BLaER1 treated with 17β-estradiol and CSF1 and Interleukin-3, amounts not matched to agents 10 nM and 100 nM (cell line): ENCODE results near the gene PGM3.
A peak's percentile ranks its signal among the peaks of the same experiment; 100 is the strongest.

Experiments
- H3K27ac ChIP-seq, 11 experiments: shearing (Covaris generic); formaldehyde crosslinking; 2 replicates each; pipeline ENCODE4 v1.8.1; 2022
- H3K27me3 ChIP-seq, 11 experiments: shearing (Covaris generic); formaldehyde crosslinking; 2 replicates each; pipeline ENCODE4 v1.8.1; 2022
- H3K36me3 ChIP-seq, 11 experiments: shearing (Covaris generic); formaldehyde crosslinking; 2 replicates each; pipeline ENCODE4 v1.8.1; 2022
- H3K4me1 ChIP-seq, 10 experiments: shearing (Covaris generic); formaldehyde crosslinking; 2 replicates each; pipeline ENCODE4 v1.8.1; 2022
- H3K4me2 ChIP-seq, 11 experiments: shearing (Covaris generic); formaldehyde crosslinking; 2 replicates each; pipeline ENCODE4 v1.8.1; 2022
- H3K4me3 ChIP-seq, 10 experiments: shearing (Covaris generic); formaldehyde crosslinking; 2 replicates each; pipeline ENCODE4 v1.8.1; 2022
- H3K9ac ChIP-seq, 11 experiments: shearing (Covaris generic); formaldehyde crosslinking; 2 replicates each; pipeline ENCODE4 v1.8.1; 2022
- H3K9me3 ChIP-seq, 11 experiments: shearing (Covaris generic); formaldehyde crosslinking; replicated peaks in 1 of 11; 2 replicates each; pipeline ENCODE4 v1.8.1; 2022
- H4K20me1 ChIP-seq, 11 experiments: shearing (Covaris generic); formaldehyde crosslinking; 2 replicates each; pipeline ENCODE4 v1.8.1; 2022
- Cebpa-rat ChIP-seq, 11 experiments: shearing (Covaris generic); IDR thresholded peaks; 2 replicates each; pipeline ENCODE4 v1.8.1; 2022

PGM3 gene

DNA sequence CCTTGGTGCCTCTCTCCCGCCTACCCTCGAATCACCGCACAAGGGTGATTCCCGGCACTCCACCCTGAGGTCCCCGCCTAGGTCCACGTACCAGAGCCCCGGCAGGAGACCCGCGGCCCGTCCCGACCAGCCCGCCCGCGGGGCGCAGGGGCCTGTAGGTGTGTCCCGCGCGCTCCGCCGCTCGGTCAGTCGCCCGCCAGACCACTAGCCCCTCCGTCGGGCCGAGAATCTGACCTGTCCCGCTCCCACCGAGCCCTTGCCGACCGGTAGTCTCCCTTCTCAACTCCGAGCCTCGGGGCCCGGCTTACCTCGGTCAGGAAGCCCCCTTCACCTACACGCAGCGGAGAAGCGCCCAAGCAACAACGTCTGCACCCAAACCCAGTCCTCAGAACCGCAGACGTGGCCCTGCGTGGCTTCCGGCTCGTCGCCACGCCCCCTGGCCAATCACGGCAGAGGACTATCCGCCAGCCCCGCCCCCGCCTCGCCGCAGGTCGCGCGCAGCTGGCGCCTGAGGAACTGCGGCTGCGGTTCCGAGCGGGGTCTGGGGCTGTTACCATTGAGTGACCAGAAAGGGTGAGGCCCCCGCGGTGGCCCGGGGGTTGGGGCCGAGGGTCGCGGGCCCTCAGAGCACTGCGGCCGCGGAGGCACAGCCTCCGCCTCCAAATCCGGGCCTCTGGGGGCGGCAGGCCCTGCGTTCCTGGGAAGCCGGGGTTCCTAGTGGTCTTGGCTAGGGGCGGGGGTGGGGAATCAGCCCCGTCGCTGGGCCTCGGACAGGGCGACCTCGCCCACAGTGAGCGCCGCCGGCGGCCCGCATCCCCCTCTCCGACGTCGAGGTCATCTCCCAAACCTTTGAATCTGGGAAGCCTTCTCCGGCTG is at the start of gene PGM3, which contains the start of gene RWDD2A:
Gene PGM3 (minus strand): TSS at position 395 of the 876 bp plus-strand sequence. CDS start 2,253 bp downstream, outside the sequence.
Gene RWDD2A (plus strand): TSS at position 487 of the 876 bp plus-strand sequence. CDS start 1,095 bp downstream, outside the sequence.
- Histone ChIP-seq H3K9me3 (no peaks in the 10 kb centered on the region), H3K4me1 (peaks cover 5 to 16% (median 8%) of the 10 kb centered on the region in 10 experiments; a peak in 12 of 20 replicates), H3K9ac (peak within 1 kb of the TSS; percentile 74 to 87 (median 83)), H3K27ac (peak within 1 kb of the TSS; percentile 59 to 82 (median 73); a peak in 21 of 22 replicates), H3K4me2 (peak within 1 kb of the TSS; percentile 77 to 91 (median 83)), H3K36me3 (peaks cover 0 to 7% (median 0%) of the 10 kb centered on the region in 11 experiments; a peak in 4 of 22 replicates), H3K27me3 (no peaks in the 10 kb centered on the region), H3K4me3 (peak within 1 kb of the TSS; percentile 75 to 83 (median 80)), H4K20me1 (no peaks in the 10 kb centered on the region)
- no peak for TF ChIP-seq Cebpa-rat (IDR thresholded peaks at IDR 0.05)

DNA sequence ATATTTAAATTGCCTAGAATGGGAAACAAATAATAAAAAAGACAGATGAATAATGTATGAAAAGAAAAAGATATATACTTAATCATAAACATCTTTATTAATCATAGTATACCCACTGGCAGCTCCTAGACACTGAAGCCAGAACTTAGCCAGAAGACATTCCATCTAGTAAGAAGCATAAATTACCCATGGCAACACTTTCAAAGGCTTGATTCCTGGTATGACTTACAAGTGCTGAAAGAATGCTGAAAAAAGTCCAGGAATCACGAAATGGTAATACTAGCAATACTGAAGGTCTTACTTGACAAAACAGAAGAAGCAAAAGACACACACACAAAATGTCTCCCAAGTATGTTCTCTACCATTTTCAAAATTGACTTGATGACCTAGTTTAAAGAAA is 38.1 kb upstream of the PGM3 start:
- no peak overlapping the region for H3K27ac ChIP-seq
- no peaks in the 10 kb centered on the region for H4K20me1 ChIP-seq
- no peaks in the 10 kb centered on the region for H3K9me3 ChIP-seq
- H3K4me1 ChIP-seq: no peaks in the 10 kb centered on the region
- no peak for TF ChIP-seq Cebpa-rat (IDR thresholded peaks at IDR 0.05)
- H3K27me3 ChIP-seq: no peaks in the 10 kb centered on the region
- H3K36me3 ChIP-seq: no peaks in the 10 kb centered on the region
- no peak overlapping the region for H3K9ac ChIP-seq
- H3K4me2 ChIP-seq: no peak overlapping the region
- H3K4me3 ChIP-seq: no peak overlapping the region

DNA sequence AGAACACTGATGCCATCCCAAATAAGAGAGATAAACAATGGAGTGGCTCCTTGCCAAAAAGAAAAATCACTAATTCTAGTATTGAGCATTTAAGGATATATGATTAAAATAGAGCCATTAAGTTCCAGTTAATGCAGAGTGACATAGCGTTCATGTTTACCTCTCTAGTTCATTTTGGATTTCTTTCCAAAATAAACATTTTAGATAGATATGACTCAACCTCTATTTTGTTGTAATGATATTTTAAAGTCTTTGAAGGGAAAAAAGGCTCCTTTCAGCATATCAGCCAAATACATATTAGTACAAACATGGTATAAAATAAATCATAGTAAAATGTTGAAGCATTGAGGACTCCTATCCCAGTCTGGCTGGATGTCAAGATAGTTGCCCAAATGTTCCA is 33.5 kb upstream of the PGM3 start:
- H3K9ac ChIP-seq: no peak overlapping the region
- no peak overlapping the region for H3K27ac ChIP-seq
- no peaks in the 10 kb centered on the region for H4K20me1 ChIP-seq
- no peaks in the 10 kb centered on the region for H3K27me3 ChIP-seq
- H3K9me3 ChIP-seq: no peaks in the 10 kb centered on the region
- no peaks in the 10 kb centered on the region for H3K4me1 ChIP-seq
- H3K4me2 ChIP-seq: no peak overlapping the region
- H3K4me3 ChIP-seq: no peak overlapping the region
- no peak for TF ChIP-seq Cebpa-rat (IDR thresholded peaks at IDR 0.05)
- no peaks in the 10 kb centered on the region for H3K36me3 ChIP-seq

GRCh38 chr6:83221889-83222479 is 28.9 kb upstream of the PGM3 start:
- H3K27me3 ChIP-seq: no peaks in the 10 kb centered on the region
- no peaks in the 10 kb centered on the region for H4K20me1 ChIP-seq
- no peak overlapping the region for H3K27ac ChIP-seq
- no peak for TF ChIP-seq Cebpa-rat (IDR thresholded peaks at IDR 0.05)
- H3K9me3 ChIP-seq: no peaks in the 10 kb centered on the region
- H3K36me3 ChIP-seq: no peaks in the 10 kb centered on the region
- no peak overlapping the region for H3K9ac ChIP-seq
- no peak overlapping the region for H3K4me3 ChIP-seq
- no peak overlapping the region for H3K4me2 ChIP-seq
- no peaks in the 10 kb centered on the region for H3K4me1 ChIP-seq

GRCh38 chr6:83221276-83221675 is 28.2 kb upstream of the PGM3 start:
- Histone ChIP-seq H3K4me2 (no peak overlapping the region), H4K20me1 (no peaks in the 10 kb centered on the region), H3K9me3 (no peaks in the 10 kb centered on the region), H3K4me3 (no peak overlapping the region), H3K9ac (no peak overlapping the region), H3K27me3 (no peaks in the 10 kb centered on the region), H3K4me1 (no peaks in the 10 kb centered on the region), H3K36me3 (no peaks in the 10 kb centered on the region), H3K27ac (no peak overlapping the region)
- TF ChIP-seq Cebpa-rat (IDR thresholded peaks at IDR 0.05): no peak

DNA sequence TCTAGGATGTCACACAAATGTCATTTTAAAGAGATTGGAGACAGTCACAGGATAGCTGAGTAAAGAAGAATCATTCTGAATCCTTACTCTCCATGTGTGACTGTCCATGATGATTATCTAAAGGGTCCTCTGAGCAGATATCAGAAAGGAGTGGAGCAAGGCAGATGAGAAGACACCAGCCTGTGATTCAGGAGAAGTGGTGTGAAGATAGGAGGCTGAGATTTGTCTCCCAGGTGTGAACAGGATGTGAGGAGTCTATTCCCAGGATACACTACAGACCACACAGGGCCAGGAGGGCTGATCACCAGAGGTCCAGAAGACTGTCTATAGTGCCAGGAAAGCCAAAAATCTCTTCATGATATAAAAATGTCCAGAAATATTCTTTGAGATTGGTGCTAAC is 27.1 kb upstream of the PGM3 start:
- H3K4me1 ChIP-seq: no peaks in the 10 kb centered on the region
- no peaks in the 10 kb centered on the region for H3K36me3 ChIP-seq
- H3K9ac ChIP-seq: no peak overlapping the region
- no peak overlapping the region for H3K27ac ChIP-seq
- no peaks in the 10 kb centered on the region for H4K20me1 ChIP-seq
- TF ChIP-seq Cebpa-rat (IDR thresholded peaks at IDR 0.05): no peak
- no peaks in the 10 kb centered on the region for H3K9me3 ChIP-seq
- H3K4me2 ChIP-seq: no peak overlapping the region
- no peaks in the 10 kb centered on the region for H3K27me3 ChIP-seq
- no peak overlapping the region for H3K4me3 ChIP-seq

DNA sequence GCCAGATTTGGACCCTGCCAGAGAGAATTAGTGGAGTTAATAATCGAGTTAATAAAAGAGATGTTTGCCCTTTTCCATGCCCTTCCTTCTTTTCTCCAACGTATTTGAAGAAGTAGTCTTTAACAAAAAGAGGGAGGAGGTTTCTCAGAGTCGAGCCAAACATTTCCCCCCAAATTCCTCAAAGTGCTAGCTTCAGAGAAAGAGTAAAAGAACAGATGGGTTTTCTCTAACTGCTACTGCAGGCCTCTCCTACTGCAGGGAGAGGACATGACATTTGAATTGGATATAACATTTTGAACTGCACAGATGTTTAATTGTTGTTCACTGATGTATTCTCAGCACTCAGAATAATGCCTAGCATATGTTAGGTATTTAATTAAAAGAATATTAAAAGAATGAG is 25.6 kb upstream of the PGM3 start:
- Histone ChIP-seq H3K4me2 (no peak overlapping the region), H3K27me3 (no peaks in the 10 kb centered on the region), H3K4me1 (no peaks in the 10 kb centered on the region), H3K27ac (no peak overlapping the region), H3K9me3 (no peaks in the 10 kb centered on the region), H3K4me3 (no peak overlapping the region), H4K20me1 (no peaks in the 10 kb centered on the region), H3K9ac (no peak overlapping the region), H3K36me3 (no peaks in the 10 kb centered on the region)
- no peak for TF ChIP-seq Cebpa-rat (IDR thresholded peaks at IDR 0.05)

- Histone ChIP-seq H3K27ac (no peak overlapping the region), H3K9ac (no peak overlapping the region), H3K9me3 (no peaks in the 10 kb centered on the region), H3K4me1 (no peaks in the 10 kb centered on the region), H3K27me3 (no peaks in the 10 kb centered on the region), H3K36me3 (no peaks in the 10 kb centered on the region), H3K4me3 (no peak overlapping the region), H3K4me2 (no peak overlapping the region), H4K20me1 (no peaks in the 10 kb centered on the region)
- TF ChIP-seq Cebpa-rat (IDR thresholded peaks at IDR 0.05): no peak
Observed at GRCh38 chr6:83216806-83217205, 23.7 kb upstream of the PGM3 start.

DNA sequence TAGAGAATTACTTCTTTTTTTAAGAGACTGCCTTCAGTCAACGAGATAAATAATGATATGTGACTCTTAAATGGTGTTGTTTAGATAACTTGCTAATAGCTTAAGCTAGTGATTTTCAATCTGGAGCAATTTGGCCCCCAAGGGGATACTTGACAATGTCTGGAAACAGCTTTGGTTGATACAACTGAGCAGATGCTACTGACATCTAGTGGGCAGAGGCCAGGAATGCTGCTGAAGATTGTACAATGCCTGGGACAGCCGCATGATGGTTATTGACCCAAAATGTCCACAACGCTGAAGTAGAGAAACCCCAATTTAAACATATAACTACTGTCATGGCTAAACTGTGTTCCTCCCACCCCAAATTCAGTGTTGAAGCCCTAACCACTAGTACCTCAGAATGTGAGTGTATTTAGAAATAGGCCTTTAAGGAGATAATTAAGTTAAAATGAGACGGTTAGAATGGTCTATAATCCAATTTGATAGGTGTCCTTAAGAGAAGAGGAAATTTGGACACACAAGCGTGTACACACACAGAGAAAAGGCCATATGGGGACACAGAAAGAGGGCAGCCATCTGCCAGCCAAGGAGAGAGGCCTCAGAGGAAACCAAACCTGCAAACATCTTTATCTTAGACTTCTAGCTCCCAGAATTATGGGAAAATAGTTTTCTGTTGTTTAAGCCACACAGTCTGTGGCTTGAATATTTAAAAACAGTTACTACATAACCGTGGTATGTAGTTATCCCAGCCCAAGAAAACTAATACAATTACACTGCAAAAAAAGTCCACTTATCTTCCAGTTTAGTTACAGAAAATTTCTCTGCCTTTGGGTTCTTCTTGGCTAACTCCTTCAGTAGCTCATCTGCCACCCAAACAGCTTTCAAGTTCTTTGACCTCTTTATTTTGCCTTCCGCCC is 22.3 kb upstream of the PGM3 start:
- no peaks in the 10 kb centered on the region for H4K20me1 ChIP-seq
- no peak overlapping the region for H3K9ac ChIP-seq
- no peak for TF ChIP-seq Cebpa-rat (IDR thresholded peaks at IDR 0.05)
- H3K27me3 ChIP-seq: no peaks in the 10 kb centered on the region
- H3K4me2 ChIP-seq: no peak overlapping the region
- H3K9me3 ChIP-seq: no peaks in the 10 kb centered on the region
- H3K27ac ChIP-seq: no peak overlapping the region
- no peaks in the 10 kb centered on the region for H3K36me3 ChIP-seq
- no peaks in the 10 kb centered on the region for H3K4me1 ChIP-seq
- no peak overlapping the region for H3K4me3 ChIP-seq
